Neural cell (in vitro differentiated cells): Measurements from ENCODE around the gene SND1. TPM values are rescaled to one million over a fixed set of nuclear protein-coding genes. Genes with fewer than 3 reads are reported as not detected.

Experiments used
- H2AFZ ChIP-seq: fragments of 200-600, 300-800 bp; sonication (generic), shearing (Covaris generic); 2 replicates; pipeline ENCODE4 v1.6.0; 2014; ENCODE audit warnings: low read depth, mild to moderate bottlenecking, antibody characterized with exemption, low read length, moderate library complexity
- H3F3A ChIP-seq: fragments of 200-600 bp; shearing (Covaris generic); 2 replicates; pipeline ENCODE4 v1.6.1; 2016; ENCODE audit warnings: mild to moderate bottlenecking, moderate library complexity, mixed read lengths, antibody characterized with exemption, low read length; ENCODE audit not compliant: insufficient read depth, poor library complexity, severe bottlenecking
- H3K27ac ChIP-seq: fragments of 200-600, 300-800 bp; sonication (generic), shearing (Covaris generic); 2 replicates; pipeline ENCODE4 v1.5.1; 2014; ENCODE audit warnings: mild to moderate bottlenecking, low read length, moderate library complexity
- H3K27me3 ChIP-seq: fragments of 300-800, 200-600 bp; sonication (generic), shearing (Covaris generic); 2 replicates; pipeline ENCODE4 v1.6.0; 2014; ENCODE audit warnings: mild to moderate bottlenecking, low read depth, low read length, moderate library complexity; ENCODE audit not compliant: insufficient read depth
- H3K36me3 ChIP-seq: fragments of 300-800, 200-600 bp; sonication (generic), shearing (Covaris generic); 2 replicates; pipeline ENCODE4 v1.5.1; 2014; ENCODE audit warnings: mild to moderate bottlenecking, antibody characterized with exemption, low read length, moderate library complexity; ENCODE audit not compliant: insufficient read depth
- H3K4me2 ChIP-seq: fragments of 300-800, 200-600 bp; sonication (generic), shearing (Covaris generic); 2 replicates; pipeline ENCODE4 v1.6.0; 2014; ENCODE audit warnings: mild to moderate bottlenecking, low read length
- H3K4me3 ChIP-seq: fragments of 300-800, 200-600 bp; sonication (generic), shearing (Covaris generic); 2 replicates; pipeline ENCODE4 v1.5.1; 2014; ENCODE audit warnings: mild to moderate bottlenecking, low read length, moderate library complexity
- H3K79me2 ChIP-seq: fragments of 200-600 bp; shearing (Covaris generic); replicated peaks from 2 replicates; pipeline ENCODE4 v1.6.0; 2014; ENCODE audit warnings: mild to moderate bottlenecking, low read length, moderate library complexity; ENCODE audit not compliant: insufficient read depth
- H3K9ac ChIP-seq: fragments of 300-800, 200-600 bp; sonication (generic), shearing (Covaris generic); 2 replicates; pipeline ENCODE4 v1.6.1; 2016; ENCODE audit warnings: mild to moderate bottlenecking, low read length, mixed read lengths
- H3K9me2 ChIP-seq: fragments of 200-600 bp; shearing (Covaris generic); 2 replicates; pipeline ENCODE4 v1.6.1; 2016; ENCODE audit warnings: mild to moderate bottlenecking, low read length, mixed read lengths; ENCODE audit not compliant: insufficient read depth
- H3K9me3 ChIP-seq: fragments of 200-600, 300-800 bp; sonication (generic), shearing (Covaris generic); 2 replicates; pipeline ENCODE4 v1.6.1; 2016; ENCODE audit warnings: mild to moderate bottlenecking, mixed run types, low read length, moderate library complexity, mixed read lengths
- H4K20me1 ChIP-seq: fragments of 200-600 bp; shearing (Covaris generic); 2 replicates; pipeline ENCODE4 v1.6.1; 2016; ENCODE audit warnings: mild to moderate bottlenecking, mixed run types; ENCODE audit not compliant: insufficient read depth
- CTCF ChIP-seq: fragments of 450-650 bp; IDR thresholded peaks from 2 replicates; pipeline ENCODE4 v1.5.1; 2014; ENCODE audit warnings: antibody characterized with exemption, mild to moderate bottlenecking, moderate library complexity; ENCODE audit not compliant: poor library complexity, severe bottlenecking
- EP300 ChIP-seq: fragments of 450-650 bp; conservative IDR thresholded peaks from 2 replicates; pipeline ENCODE4 v1.6.1; 2014; ENCODE audit warnings: antibody characterized with exemption, mild to moderate bottlenecking, moderate library complexity; ENCODE audit not compliant: poor library complexity, severe bottlenecking
- EZH2 ChIP-seq: fragments of 200-600, 300-800 bp; shearing (Covaris generic), sonication (generic); IDR thresholded peaks from 2 replicates; pipeline ENCODE4 v1.6.1; 2014; ENCODE audit warnings: antibody characterized with exemption, low read length, borderline replicate concordance, mild to moderate bottlenecking; ENCODE audit not compliant: insufficient read depth, poor library complexity, severe bottlenecking
- MXI1 ChIP-seq: fragments of 450-650 bp; conservative IDR thresholded peaks from 2 replicates; pipeline ENCODE4 v1.6.1; 2014; ENCODE audit warnings: antibody characterized with exemption, mild to moderate bottlenecking; ENCODE audit not compliant: poor library complexity, severe bottlenecking
- POLR2AphosphoS5 ChIP-seq: IDR thresholded peaks from 2 replicates; pipeline ENCODE4 v1.6.1; 2012
- RAD21 ChIP-seq: fragments of 450-650 bp; conservative IDR thresholded peaks from 2 replicates; pipeline ENCODE4 v1.6.1; 2014; ENCODE audit warnings: antibody characterized with exemption, mild to moderate bottlenecking, moderate library complexity
- SMC3 ChIP-seq: fragments of 450-650 bp; conservative IDR thresholded peaks from 2 replicates; pipeline ENCODE4 v1.6.1; 2014; ENCODE audit warnings: antibody characterized with exemption, mild to moderate bottlenecking, moderate library complexity; ENCODE audit not compliant: poor library complexity
- TAF1 ChIP-seq: IDR thresholded peaks from 2 replicates; pipeline ENCODE4 v1.6.1; 2012; ENCODE audit warnings: low read depth
- polyA minus RNA-seq: library from RNA; depleted of rRNA, polyadenylated mRNA; stranded (reverse); fragments of >200 nt; gene quantifications from 2 replicates; pipeline ENCODE4 v1.2.3, GENCODE V29; 2014
- polyA plus RNA-seq: library from polyadenylated mRNA; depleted of rRNA; stranded (reverse); fragments of >200 nt; gene quantifications from 2 replicates; pipeline ENCODE4 v1.2.3, GENCODE V29; 2014
- TF ChIP-seq, protein P1 (sequence below): IDR thresholded peaks from 2 replicates; pipeline ENCODE4 v1.6.1; 2012; ENCODE audit warnings: borderline replicate concordance

Gene SND1
- polyA plus RNA-seq (37.4 and 42.0 TPM in 2 replicates), polyA minus RNA-seq (92.4 and 101 TPM in 2 replicates)

- Histone ChIP-seq H3K4me2 (peak within 1 kb of the TSS; percentile 66), H2AFZ (peak within 1 kb of the TSS; percentile 86), H3F3A (no peaks in the 10 kb centered on the region), H3K27me3 (no peaks in the 10 kb centered on the region), H4K20me1 (no peaks in the 10 kb centered on the region), H3K27ac (peak within 1 kb of the TSS; percentile 79), H3K9ac (peak within 1 kb of the TSS; percentile 71), H3K9me3 (no peaks in the 10 kb centered on the region), H3K79me2 (peaks cover 22% of the 10 kb centered on the region), H3K9me2 (no peaks in the 10 kb centered on the region), H3K36me3 (no peaks in the 10 kb centered on the region), H3K4me3 (peak within 1 kb of the TSS; percentile 82)
- TF ChIP-seq EP300 (peak; percentile 62), CTCF (peak; percentile 22), POLR2AphosphoS5 (peak; percentile 76), RAD21 (peak; percentile 34), SMC3 (no peak), EZH2 (no peak), TAF1 (no peak), MXI1 (peak; percentile 97)
- TF ChIP-seq, protein P1, sequence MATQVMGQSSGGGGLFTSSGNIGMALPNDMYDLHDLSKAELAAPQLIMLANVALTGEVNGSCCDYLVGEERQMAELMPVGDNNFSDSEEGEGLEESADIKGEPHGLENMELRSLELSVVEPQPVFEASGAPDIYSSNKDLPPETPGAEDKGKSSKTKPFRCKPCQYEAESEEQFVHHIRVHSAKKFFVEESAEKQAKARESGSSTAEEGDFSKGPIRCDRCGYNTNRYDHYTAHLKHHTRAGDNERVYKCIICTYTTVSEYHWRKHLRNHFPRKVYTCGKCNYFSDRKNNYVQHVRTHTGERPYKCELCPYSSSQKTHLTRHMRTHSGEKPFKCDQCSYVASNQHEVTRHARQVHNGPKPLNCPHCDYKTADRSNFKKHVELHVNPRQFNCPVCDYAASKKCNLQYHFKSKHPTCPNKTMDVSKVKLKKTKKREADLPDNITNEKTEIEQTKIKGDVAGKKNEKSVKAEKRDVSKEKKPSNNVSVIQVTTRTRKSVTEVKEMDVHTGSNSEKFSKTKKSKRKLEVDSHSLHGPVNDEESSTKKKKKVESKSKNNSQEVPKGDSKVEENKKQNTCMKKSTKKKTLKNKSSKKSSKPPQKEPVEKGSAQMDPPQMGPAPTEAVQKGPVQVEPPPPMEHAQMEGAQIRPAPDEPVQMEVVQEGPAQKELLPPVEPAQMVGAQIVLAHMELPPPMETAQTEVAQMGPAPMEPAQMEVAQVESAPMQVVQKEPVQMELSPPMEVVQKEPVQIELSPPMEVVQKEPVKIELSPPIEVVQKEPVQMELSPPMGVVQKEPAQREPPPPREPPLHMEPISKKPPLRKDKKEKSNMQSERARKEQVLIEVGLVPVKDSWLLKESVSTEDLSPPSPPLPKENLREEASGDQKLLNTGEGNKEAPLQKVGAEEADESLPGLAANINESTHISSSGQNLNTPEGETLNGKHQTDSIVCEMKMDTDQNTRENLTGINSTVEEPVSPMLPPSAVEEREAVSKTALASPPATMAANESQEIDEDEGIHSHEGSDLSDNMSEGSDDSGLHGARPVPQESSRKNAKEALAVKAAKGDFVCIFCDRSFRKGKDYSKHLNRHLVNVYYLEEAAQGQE, result peak; percentile 38
Measured at GRCh38 chr7:127651556-127652332, at the start of gene SND1. SND1 (plus strand) TSS chr7:127652194; CDS start chr7:127652374, 180 bp downstream.

GRCh38 chr7:127608446-127608845 is 43.5 kb upstream of the SND1 start:
- H2AFZ ChIP-seq, result no peak overlapping the region
- no peak overlapping the region for H3K9ac ChIP-seq
- no peaks in the 10 kb centered on the region for H4K20me1 ChIP-seq
- no peaks in the 10 kb centered on the region for H3K9me3 ChIP-seq
- no peaks in the 10 kb centered on the region for H3K36me3 ChIP-seq
- no peak overlapping the region for H3K4me2 ChIP-seq
- H3K4me3 ChIP-seq, result no peak overlapping the region
- TF ChIP-seq CTCF, result no peak
- TF ChIP-seq EZH2, result no peak
- TF ChIP-seq POLR2AphosphoS5, result no peak
- no peak for TF ChIP-seq SMC3
- TF ChIP-seq, protein P1, result no peak
- TF ChIP-seq RAD21, result no peak
- no peak for TF ChIP-seq MXI1
- TF ChIP-seq EP300, result no peak
- TF ChIP-seq TAF1, result no peak
- no peaks in the 10 kb centered on the region for H3K27me3 ChIP-seq
- no peaks in the 10 kb centered on the region for H3K79me2 ChIP-seq
- no peak overlapping the region for H3K27ac ChIP-seq
- no peaks in the 10 kb centered on the region for H3F3A ChIP-seq
- H3K9me2 ChIP-seq, result no peaks in the 10 kb centered on the region
